ENCODE measurements around the gene NAA10.
A peak's percentile ranks its signal among the peaks of the same experiment; 100 is the strongest.

Gene NAA10

GRCh38 chrX:153950127-153950526, 15.3 kb upstream of the NAA10 start:
- DNase-seq: no peak

GRCh38 chrX:153948847-153949805, 14.3 kb upstream of the NAA10 start:
- DNase-seq: no peak

- DNase-seq: no peak
Observed at GRCh38 chrX:153948002-153948466, 13.2 kb upstream of the NAA10 start.

DNA sequence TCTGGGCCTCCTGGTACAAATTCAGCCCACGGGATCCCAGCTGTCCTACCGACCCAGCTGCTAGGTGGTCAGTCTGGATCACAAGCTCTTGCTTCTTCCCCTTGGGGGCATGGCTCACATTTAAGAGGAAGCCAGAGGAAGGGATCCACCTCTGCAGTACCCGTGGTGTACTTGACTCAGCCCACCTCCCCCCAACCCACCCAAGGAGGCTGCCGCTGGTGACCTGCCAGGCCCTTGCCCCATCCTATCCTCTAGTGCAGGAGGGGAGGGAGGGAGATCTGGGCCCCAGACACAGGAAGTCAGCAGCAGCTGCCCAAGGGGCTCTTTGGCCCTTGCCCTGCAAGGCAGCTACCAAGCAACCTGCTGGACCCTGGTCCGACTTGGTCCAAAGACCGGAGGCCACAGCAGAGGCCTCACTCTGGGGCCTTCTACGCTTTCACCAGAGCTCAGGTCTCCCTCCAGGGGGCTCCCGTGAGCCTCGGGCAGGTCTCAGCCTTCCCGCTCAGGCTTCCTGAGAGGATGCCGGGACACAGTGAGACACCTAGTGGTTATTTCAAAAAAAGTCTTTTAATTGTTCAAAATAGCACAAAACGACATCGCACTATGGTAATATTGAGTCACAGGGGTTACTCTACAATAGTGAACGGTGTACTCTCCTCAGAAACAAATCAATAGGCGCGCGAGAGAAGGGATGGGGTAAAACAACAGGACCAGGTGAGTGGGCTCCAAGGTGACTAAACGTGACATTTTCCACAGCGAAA, 12.4 kb upstream of the NAA10 start:
- peak in 32 of 51 donors; percentile 4 to 67 (median 30) for DNase-seq

DNA sequence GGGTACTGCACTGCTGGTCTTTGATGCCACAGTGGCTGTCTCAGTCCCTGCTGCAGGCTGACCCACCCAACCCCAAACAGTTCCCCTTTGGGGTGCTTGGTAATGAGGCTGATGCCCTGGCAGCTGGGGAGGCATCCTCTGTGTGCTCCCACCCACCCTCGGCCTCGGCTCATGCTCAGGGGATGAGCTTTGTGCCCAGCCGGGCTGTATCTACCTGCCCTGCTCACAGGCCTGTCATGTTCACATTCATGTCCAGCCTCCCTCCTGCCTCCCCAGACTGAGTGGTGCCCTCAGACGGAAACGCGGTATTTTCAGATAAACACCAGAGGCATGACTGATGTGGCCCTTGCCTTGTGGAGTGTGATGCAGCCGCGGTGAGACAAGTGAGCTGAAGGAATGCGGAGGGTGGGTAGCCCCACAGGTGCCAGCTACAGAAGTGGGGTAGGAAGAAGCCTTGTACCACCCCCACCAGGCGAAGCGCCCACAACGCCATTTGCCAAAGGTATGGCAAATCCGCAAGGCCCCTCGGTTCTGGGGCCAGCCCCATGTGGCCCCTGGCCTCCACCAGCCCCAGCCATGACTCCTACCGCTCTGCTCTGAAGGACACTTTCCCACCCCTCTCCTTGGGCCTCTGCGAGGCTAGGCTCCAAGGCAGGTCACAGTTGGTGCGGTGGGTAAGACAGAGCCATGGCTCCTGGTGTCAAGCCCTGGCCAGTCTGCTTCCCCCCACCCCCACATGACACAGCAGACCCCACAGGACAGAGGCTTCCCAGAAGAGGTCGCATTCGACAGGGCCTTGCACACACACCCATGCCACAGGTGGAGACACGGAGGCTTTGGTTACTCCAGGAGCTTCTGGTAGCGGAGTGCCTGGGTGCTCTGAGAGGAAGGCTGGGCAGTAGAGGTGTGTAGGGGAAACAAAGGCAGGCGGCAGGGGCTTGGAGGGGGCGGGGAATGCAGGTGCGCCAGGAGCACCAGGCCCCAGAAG, 11.4 kb upstream of the NAA10 start:
- DNase-seq: no peak

GRCh38 chrX:153944800-153945150, 9.9 kb upstream of the NAA10 start:
- no peak for DNase-seq

- DNase-seq: peak in 30 of 51 donors; percentile 4 to 73 (median 32)
Observed at GRCh38 chrX:153944140-153944799, 9.4 kb upstream of the NAA10 start, which contains the start of gene RENBP. Gene RENBP, minus strand, starts transcription at chrX:153944643. Its CDS starts 33 bp downstream, at chrX:153944610.

GRCh38 chrX:153941336-153942252, 6.8 kb upstream of the NAA10 start:
- DNase-seq: no peak

DNA sequence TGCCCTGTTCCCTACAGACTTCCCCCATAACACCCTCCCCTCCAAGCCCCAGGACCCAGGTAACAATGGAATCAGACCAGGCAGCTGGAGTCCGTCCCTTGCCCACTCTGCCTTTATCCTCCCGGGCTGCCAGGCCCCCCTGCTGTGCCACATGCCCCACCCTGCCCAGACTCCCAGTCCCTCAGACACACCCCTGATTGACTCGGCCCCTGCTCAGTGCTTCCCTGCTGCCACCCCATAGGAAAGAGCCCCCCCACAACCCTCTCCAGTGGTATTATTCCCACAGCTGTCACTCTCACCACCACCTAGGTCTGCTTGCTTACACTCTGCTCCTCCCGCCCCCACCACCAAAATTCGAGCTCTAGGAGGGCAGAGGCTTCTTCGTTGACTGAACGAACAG, 4.7 kb upstream of the NAA10 start:
- no peak for DNase-seq

DNA sequence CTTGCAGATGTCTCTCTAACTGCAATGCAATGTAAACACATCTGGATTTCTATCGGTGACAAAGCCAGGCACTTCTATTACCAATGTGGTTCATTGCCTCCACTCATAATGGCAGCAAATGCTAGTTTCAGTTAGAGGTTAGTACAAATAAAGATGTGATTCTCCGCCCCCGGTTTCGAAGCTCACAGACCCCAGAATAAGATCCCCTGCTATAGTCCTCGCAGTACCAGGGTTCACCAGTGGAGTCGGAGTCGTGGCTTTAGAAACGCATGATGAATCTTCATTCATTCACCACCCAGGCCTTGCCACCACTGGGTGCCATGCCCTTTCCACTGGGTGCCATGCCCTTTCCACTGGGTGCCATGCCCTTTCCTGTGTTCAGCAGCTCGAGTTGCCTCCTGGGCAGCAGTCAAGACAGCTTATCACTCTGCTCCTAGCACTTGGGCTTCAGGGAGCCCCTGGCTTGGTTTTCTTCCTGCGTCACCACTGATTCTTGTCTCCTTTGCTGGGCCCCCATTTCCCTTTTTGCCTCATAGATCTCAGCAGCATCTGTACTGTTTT, 3.5 kb upstream of the NAA10 start:
- no peak for DNase-seq

DNA sequence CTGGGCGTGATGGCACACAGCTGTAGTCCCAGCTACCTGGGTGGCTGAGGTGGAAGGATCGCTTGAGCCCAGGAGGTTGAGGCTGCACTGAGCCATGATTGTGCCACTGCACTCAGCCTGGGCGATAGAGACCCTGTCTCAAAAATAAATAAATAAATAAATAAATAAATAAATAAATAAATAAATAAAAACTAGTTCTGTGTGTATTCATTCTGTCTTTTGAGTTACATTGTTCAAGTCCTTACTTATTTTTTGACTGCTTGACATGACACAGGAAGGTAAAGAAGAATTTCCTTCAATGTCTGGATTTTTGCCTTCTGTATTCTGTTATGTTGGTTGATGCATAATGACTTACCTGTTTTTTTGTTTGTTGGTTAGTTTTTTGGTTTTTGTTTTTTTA, 2.2 kb upstream of the NAA10 start:
- no peak for DNase-seq

DNA sequence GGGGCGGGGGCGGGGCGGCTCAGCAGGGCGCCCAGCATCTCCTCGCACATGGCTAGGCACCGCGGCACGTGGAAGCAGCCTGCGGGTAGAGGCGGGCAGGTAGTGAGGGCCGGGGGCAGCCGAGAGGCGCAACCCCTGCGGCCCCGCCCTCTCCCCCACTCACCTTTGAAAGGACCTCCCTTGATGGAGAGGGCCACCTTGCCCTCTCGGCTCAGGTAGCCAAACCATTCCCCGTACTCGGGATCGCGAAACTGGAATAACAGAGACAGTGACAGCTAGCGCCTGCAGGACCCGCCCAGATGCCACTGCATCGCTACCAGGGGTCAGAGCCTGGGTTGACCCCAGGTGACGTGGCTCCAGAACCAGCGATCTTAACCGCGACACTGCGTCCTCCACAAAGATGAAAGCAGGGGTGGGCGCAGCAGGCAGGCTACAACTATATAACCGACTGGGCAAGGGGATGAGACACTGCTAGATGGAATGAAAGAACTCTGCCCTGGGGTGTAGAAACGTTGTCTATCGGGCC, 552 bp upstream of the NAA10 start:
- no peak for DNase-seq

- no peak for DNase-seq
Observed at GRCh38 chrX:153934148-153934761, 582 bp downstream of the NAA10 start.

GRCh38 chrX:153933748-153934147, 1.1 kb downstream of the NAA10 start:
- DNase-seq: no peak

GRCh38 chrX:153932220-153932915, 2.5 kb downstream of the NAA10 start:
- DNase-seq: no peak

DNA sequence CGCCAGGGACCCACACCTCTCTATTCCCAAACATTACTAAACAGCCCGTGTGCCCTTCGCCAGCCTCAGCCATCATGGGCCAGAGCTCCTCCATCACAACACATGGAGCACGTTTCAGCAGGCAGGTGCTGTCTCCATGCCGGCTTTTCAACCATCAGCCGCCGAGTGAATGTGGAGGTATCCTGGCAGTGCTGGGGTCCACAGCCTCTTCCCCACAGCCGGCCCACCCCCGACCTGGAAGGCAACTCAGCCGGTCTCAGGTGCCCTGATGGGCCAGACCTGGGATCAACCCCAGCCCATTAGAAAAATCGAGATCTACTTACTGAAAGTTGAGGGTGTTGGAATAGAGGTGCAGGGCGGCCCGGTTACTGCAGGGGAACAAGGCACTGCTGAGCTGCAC, 3.1 kb downstream of the NAA10 start:
- DNase-seq: no peak

DNA sequence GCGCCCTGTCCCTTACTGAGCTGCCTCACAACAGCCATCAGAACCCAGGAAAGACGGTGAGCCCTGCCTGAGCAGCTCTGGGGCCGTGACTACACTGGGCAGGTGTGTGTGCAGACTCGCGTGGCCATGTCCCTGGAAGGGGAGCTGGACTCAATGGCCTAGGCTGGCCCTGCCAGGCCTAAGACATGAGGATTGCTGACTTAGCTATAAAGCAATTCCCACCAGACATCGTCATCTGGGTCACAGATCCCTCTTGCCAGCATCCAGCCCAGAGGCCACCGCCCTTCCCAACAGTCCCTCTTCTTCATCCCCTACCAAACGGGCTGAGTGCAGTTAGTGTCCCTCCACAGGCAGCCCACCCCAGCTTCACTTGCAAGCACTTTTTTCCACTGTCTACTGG, 3.7 kb downstream of the NAA10 start:
- DNase-seq: no peak
